Kidney (tissue), 14 donors: ENCODE data around the gene RPL22. TPM values are rescaled to one million over a fixed set of nuclear protein-coding genes. Genes with fewer than 3 reads are reported as not detected.

Source experiments
- DNase-seq, 5 donors: peaks; one replicate each; pipeline ENCODE4 v3.0.0-alpha.2; 2013 to 2020
- FAIRE-seq: peaks from 2 replicates; lab custom pipeline; 2012; peaks lifted over from hg19 to GRCh38; lab: Jason Lieb, UNC
- H3K27ac ChIP-seq, 2 donors: one replicate each; pipeline ENCODE4 v1.7.0; 2013; ENCODE audit warnings: low read depth in 2 of 2, low read length in 2 of 2, inconsistent platforms in 1 of 2
- H3K27me3 ChIP-seq: one replicate; pipeline ENCODE4 v1.7.1; 2013; ENCODE audit warnings: low read length, inconsistent platforms; ENCODE audit not compliant: control insufficient read depth, insufficient read depth
- H3K36me3 ChIP-seq, 3 donors: one replicate each; pipeline versions ENCODE4 v1.7.0 to v1.7.1; 2013; ENCODE audit warnings: low read length in 3 of 3, control low read depth in 1 of 3, inconsistent platforms in 1 of 3; ENCODE audit not compliant: insufficient read depth in 3 of 3, control insufficient read depth in 2 of 3
- H3K4me1 ChIP-seq, 3 donors: one replicate each; pipeline versions ENCODE4 v1.7.0 to v1.7.1; 2013; ENCODE audit warnings: low read length in 3 of 3, inconsistent platforms in 1 of 3, low read depth in 1 of 3; ENCODE audit not compliant: control insufficient read depth in 2 of 3, insufficient read depth in 2 of 3
- H3K4me3 ChIP-seq, 3 donors: one replicate each; pipeline versions ENCODE4 v1.7.0 to v1.8.1; 2013; ENCODE audit warnings: low read length in 3 of 3, control low read depth in 1 of 3, inconsistent platforms in 1 of 3
- H3K9ac ChIP-seq, 3 donors: one replicate each; pipeline versions ENCODE4 v1.7.0 to v1.7.1; 2013; ENCODE audit warnings: low read length in 3 of 3, control low read depth in 1 of 3, inconsistent platforms in 1 of 3
- H3K9me3 ChIP-seq, 3 donors: one replicate each; pipeline versions ENCODE4 v1.7.0 to v1.7.1; 2013; ENCODE audit warnings: low read length in 3 of 3, control low read depth in 1 of 3, inconsistent platforms in 1 of 3; ENCODE audit not compliant: control insufficient read depth in 2 of 3, insufficient read depth in 1 of 3
- CTCF ChIP-seq: IDR thresholded peaks from 3 replicates; pipeline ENCODE4 v1.5.1; 2012; ENCODE audit warnings: mild to moderate bottlenecking, moderate library complexity, borderline replicate concordance; ENCODE audit not compliant: insufficient read depth; ENCODE audit errors: extremely low read depth
- intact Hi-C: fragments of 100-400 bp; cut with DNase I; formaldehyde crosslinking; loops from one replicate; pipeline ENCODE4 v1.11.1; 2022
- polyA plus RNA-seq: library from polyadenylated mRNA; stranded (reverse); fragments of 350-450 nt; fragmentation: Illumina TruSeq; extraction: RNeasy Lipid Tissue Mini Kit (QIAGEN cat#74804); gene quantifications from one replicate; pipeline ENCODE4 v1.2.3, GENCODE V29; 2014; ENCODE audit warnings: low read depth, low replicate concordance; ENCODE audit not compliant: insufficient read depth
- total RNA-seq: library from RNA; stranded (reverse); fragmentation: NEBNext Ultra II Directional; extraction: Animal tissue kit (Norgen Biotek cat#: 25700); gene quantifications from one replicate; pipeline ENCODE4 v1.2.1, GENCODE V29; 2021
- donor health status: control.
- donor health status: control.
- donor health status: control.
- donor health status: control.
- donor health status: control.
- donor health status: DM: yes; HTN: yes; CAD: no.
- donor health status: Normal renal cell carcinoma (clear cell type).

Gene RPL22
- total and polyA plus RNA-seq, 2 donors from 2014 or later = 377 to 605 TPM

DNA sequence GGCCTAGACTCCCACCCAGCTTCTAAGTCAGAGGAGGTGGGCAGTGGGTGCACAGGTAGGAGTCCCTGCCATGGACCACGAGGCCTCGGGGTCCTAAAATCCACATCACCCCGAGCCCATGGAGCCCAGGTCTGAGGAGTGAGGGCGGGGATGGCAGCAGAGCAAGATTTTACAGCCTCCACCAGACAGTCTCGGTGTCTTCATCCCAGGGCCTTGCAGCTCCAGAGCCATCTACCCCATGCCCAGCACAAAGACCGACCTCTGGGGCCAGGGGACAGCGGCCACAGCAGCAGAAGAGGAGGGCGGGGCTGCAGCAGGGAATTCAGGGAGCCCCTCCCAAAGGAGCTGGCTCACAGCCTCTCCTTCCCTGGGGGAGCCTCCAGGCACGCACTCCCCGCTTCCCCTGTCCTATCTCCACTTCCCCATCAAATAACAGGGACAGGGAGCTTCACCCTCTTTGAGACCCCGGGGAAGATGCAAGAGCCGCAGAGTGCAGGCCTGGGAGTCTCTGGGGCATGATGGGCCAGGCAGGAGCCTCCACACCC lies 33.9 kb downstream of the RPL22 start:
- FAIRE-seq = no peak

GRCh38 chr1:6165027-6165426 lies 34.4 kb downstream of the RPL22 start:
- Histone ChIP-seq H3K27ac (no peak overlapping the region), H3K9ac (no peak overlapping the region), H3K4me3 (no peak overlapping the region), H3K9me3 (no peaks in the 10 kb centered on the region), H3K27me3 (no peaks in the 10 kb centered on the region), H3K36me3 (no peaks in the 10 kb centered on the region), H3K4me1 (no peaks in the 10 kb centered on the region)
- TF ChIP-seq CTCF = no peak
- no peak for DNase-seq
- FAIRE-seq = no peak
- intact Hi-C loops = no loop called here

More for the DNA sequence above, 33.9 kb downstream of the RPL22 start:
- intact Hi-C loops = no loop called here
- H3K4me1 ChIP-seq = no peaks in the 10 kb centered on the region
- H3K27ac ChIP-seq = no peak overlapping the region
- DNase-seq = no peak
- no peak for TF ChIP-seq CTCF
- H3K9me3 ChIP-seq = no peaks in the 10 kb centered on the region
- no peaks in the 10 kb centered on the region for H3K27me3 ChIP-seq
- no peak overlapping the region for H3K9ac ChIP-seq
- H3K4me3 ChIP-seq = no peak overlapping the region
- no peaks in the 10 kb centered on the region for H3K36me3 ChIP-seq

GRCh38 chr1:6163973-6164617 lies 35.3 kb downstream of the RPL22 start:
- DNase-seq (no peak), FAIRE-seq (no peak)
- intact Hi-C loops = no loop called here
- no peak for TF ChIP-seq CTCF
- Histone ChIP-seq H3K4me1 (no peaks in the 10 kb centered on the region), H3K9me3 (no peaks in the 10 kb centered on the region), H3K27ac (no peak overlapping the region), H3K4me3 (no peak overlapping the region), H3K27me3 (no peaks in the 10 kb centered on the region), H3K9ac (no peak overlapping the region), H3K36me3 (no peaks in the 10 kb centered on the region)
